ENCODE results near the gene TNNI3K. TPM values are rescaled to one million over a fixed set of nuclear protein-coding genes. Genes with fewer than 3 reads are reported as not detected.

The TNNI3K gene
- polyA plus RNA-seq, 1 of the 3 experiments (the other 2 are of a cell fraction) = 0.31 TPM

DNA sequence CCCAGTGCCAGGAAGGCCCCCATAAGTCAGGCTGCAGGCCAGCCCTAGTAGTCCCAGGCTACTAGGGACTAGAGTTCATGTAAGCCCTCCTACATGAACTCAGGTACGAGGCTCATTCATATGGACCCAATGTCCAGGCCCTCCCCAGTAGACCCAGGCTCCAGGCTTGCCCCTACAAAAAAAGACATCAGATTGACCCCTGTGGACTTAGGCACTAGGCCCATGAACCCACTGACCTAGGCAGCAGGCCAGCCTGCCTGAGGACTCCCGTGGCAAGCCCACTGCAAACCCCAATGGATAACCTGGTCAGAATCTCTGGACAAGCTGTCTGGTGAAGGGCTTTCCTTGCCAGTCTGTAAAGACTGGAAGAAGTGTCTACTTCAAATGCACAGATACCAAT is 51.2 kb downstream of the TNNI3K start:
- Histone ChIP-seq H3K4me2 (no peak overlapping the region), H2AFZ (ENCODE audit: low read depth) (no peak overlapping the region), H3K9ac (no peak overlapping the region), H3K27ac (ENCODE audit: low read depth in 2 of 2, low read length in 1 of 2) (no peak overlapping the region), H3F3A (replicated peaks; ENCODE audit: insufficient read depth) (no peaks in the 10 kb centered on the region), H3K9me2 (no peaks in the 10 kb centered on the region), H4K20me1 (ENCODE audit: insufficient read depth) (no peaks in the 10 kb centered on the region), H3K4me3 (ENCODE audit: low read depth in 2 of 2, low read length in 1 of 2) (no peak overlapping the region), H3K4me1 (ENCODE audit: control insufficient read depth in 1 of 2, insufficient read depth in 2 of 2, low read depth in 1 of 2, low read length in 1 of 2) (no peaks in the 10 kb centered on the region), H3K9me3 (no peaks in the 10 kb centered on the region), H3K27me3 (ENCODE audit: insufficient read depth) (no peaks in the 10 kb centered on the region), H3K79me2 (ENCODE audit: insufficient read depth) (no peaks in the 10 kb centered on the region), H3K36me3 (replicated peaks in 1 of 2; ENCODE audit: control insufficient read depth in 1 of 2, insufficient read depth in 2 of 2, low read length in 1 of 2) (no peaks in the 10 kb centered on the region)
- no peak for DNase-seq
- POLR2A ChIA-PET = no interaction called here
- CTCF ChIA-PET = interaction anchor here (0.6 kb wide), 1 partner anchor 227 kb away, joined by 3 read pairs; no protein-coding TSS in a partner anchor
- TF ChIP-seq TAF1 (IDR thresholded peaks at IDR 0.05; ENCODE audit: borderline replicate concordance, low read depth, low read length) (no peak), RXRA (IDR thresholded peaks at IDR 0.05; ENCODE audit: borderline replicate concordance, low read depth) (no peak), FOXM1 (IDR thresholded peaks at IDR 0.05; ENCODE audit: low read depth) (no peak), RFX5 (IDR thresholded peaks at IDR 0.05; ENCODE audit: low read length) (no peak), EP300 (IDR thresholded peaks at IDR 0.05; ENCODE audit: borderline replicate concordance in 1 of 2, low read depth in 1 of 2, low read length in 1 of 2) (no peak), CHD2 (IDR thresholded peaks at IDR 0.05; ENCODE audit: low read length, partially characterized antibody) (no peak), GABPA (IDR thresholded peaks at IDR 0.05; ENCODE audit: low read depth) (no peak), NFIC (IDR thresholded peaks at IDR 0.05; ENCODE audit: borderline replicate concordance) (no peak), MXI1 (IDR thresholded peaks at IDR 0.05; ENCODE audit: low read depth, low read length) (no peak), GATA2 (CRISPR knock-in tag; IDR thresholded peaks at IDR 0.05) (no peak), RAD21 (IDR thresholded peaks at IDR 0.05; ENCODE audit: low read length) (no peak)
- WGBS (ENCODE audit: low lambda C conversion rate) = 29% methylated on average over 2 of the region's 2 CpGs

DNA sequence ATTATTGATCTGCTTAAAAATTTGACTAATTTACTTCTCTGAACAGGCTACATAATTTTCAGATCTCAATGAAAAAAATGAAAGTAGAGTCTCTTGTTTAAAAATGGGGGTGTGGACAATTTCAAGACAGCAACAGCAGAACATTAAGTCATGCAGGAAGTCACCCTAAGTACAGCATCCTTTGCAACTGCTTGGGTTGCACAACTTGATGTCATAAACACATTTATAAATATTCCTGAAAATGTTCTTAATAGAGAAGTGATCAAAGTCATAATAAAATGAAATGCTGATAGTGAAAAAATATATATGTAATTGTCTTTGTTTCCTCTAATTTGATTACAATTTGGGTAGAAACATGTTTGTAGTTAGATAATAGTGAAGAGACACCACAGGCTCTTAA is 79.3 kb downstream of the TNNI3K start:
- H3K79me2 ChIP-seq (ENCODE audit: insufficient read depth) = no peaks in the 10 kb centered on the region
- ChIA-PET CTCF (interaction anchor here (1.0 kb wide), 1 partner anchor 24 kb away, joined by 3 read pairs; no protein-coding TSS in a partner anchor), POLR2A (no interaction called here)
- TF ChIP-seq NFIC (IDR thresholded peaks at IDR 0.05; ENCODE audit: borderline replicate concordance) = no peak
- TF ChIP-seq GABPA (IDR thresholded peaks at IDR 0.05; ENCODE audit: low read depth) = no peak
- TF ChIP-seq, protein P1, sequence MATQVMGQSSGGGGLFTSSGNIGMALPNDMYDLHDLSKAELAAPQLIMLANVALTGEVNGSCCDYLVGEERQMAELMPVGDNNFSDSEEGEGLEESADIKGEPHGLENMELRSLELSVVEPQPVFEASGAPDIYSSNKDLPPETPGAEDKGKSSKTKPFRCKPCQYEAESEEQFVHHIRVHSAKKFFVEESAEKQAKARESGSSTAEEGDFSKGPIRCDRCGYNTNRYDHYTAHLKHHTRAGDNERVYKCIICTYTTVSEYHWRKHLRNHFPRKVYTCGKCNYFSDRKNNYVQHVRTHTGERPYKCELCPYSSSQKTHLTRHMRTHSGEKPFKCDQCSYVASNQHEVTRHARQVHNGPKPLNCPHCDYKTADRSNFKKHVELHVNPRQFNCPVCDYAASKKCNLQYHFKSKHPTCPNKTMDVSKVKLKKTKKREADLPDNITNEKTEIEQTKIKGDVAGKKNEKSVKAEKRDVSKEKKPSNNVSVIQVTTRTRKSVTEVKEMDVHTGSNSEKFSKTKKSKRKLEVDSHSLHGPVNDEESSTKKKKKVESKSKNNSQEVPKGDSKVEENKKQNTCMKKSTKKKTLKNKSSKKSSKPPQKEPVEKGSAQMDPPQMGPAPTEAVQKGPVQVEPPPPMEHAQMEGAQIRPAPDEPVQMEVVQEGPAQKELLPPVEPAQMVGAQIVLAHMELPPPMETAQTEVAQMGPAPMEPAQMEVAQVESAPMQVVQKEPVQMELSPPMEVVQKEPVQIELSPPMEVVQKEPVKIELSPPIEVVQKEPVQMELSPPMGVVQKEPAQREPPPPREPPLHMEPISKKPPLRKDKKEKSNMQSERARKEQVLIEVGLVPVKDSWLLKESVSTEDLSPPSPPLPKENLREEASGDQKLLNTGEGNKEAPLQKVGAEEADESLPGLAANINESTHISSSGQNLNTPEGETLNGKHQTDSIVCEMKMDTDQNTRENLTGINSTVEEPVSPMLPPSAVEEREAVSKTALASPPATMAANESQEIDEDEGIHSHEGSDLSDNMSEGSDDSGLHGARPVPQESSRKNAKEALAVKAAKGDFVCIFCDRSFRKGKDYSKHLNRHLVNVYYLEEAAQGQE (IDR thresholded peaks at IDR 0.05; ENCODE audit: low read depth, low read length) = no peak
- TF ChIP-seq, protein P2, sequence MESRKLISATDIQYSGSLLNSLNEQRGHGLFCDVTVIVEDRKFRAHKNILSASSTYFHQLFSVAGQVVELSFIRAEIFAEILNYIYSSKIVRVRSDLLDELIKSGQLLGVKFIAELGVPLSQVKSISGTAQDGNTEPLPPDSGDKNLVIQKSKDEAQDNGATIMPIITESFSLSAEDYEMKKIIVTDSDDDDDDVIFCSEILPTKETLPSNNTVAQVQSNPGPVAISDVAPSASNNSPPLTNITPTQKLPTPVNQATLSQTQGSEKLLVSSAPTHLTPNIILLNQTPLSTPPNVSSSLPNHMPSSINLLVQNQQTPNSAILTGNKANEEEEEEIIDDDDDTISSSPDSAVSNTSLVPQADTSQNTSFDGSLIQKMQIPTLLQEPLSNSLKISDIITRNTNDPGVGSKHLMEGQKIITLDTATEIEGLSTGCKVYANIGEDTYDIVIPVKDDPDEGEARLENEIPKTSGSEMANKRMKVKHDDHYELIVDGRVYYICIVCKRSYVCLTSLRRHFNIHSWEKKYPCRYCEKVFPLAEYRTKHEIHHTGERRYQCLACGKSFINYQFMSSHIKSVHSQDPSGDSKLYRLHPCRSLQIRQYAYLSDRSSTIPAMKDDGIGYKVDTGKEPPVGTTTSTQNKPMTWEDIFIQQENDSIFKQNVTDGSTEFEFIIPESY (IDR thresholded peaks at IDR 0.05; ENCODE audit: borderline replicate concordance, low read depth) = no peak
- TF ChIP-seq RFX5 (IDR thresholded peaks at IDR 0.05; ENCODE audit: low read length) = no peak
- no peak for TF ChIP-seq ELF1 (IDR thresholded peaks at IDR 0.05)
- TF ChIP-seq, protein P3, sequence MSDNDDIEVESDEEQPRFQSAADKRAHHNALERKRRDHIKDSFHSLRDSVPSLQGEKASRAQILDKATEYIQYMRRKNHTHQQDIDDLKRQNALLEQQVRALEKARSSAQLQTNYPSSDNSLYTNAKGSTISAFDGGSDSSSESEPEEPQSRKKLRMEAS (IDR thresholded peaks at IDR 0.05; ENCODE audit: low read depth) = no peak
- TF ChIP-seq EZH2phosphoT487 (IDR thresholded peaks at IDR 0.05; ENCODE audit: borderline replicate concordance, low read depth) = no peak
- TF ChIP-seq, protein P4, sequence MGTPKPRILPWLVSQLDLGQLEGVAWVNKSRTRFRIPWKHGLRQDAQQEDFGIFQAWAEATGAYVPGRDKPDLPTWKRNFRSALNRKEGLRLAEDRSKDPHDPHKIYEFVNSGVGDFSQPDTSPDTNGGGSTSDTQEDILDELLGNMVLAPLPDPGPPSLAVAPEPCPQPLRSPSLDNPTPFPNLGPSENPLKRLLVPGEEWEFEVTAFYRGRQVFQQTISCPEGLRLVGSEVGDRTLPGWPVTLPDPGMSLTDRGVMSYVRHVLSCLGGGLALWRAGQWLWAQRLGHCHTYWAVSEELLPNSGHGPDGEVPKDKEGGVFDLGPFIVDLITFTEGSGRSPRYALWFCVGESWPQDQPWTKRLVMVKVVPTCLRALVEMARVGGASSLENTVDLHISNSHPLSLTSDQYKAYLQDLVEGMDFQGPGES (IDR thresholded peaks at IDR 0.05; ENCODE audit: low read depth, low read length) = no peak
- TF ChIP-seq TEAD4 (IDR thresholded peaks at IDR 0.05; ENCODE audit: borderline replicate concordance, insufficient read depth) = no peak
- TF ChIP-seq EP300 (IDR thresholded peaks at IDR 0.05; ENCODE audit: borderline replicate concordance in 1 of 2, low read depth in 1 of 2, low read length in 1 of 2) = no peak
- TF ChIP-seq SIN3A (IDR thresholded peaks at IDR 0.05; ENCODE audit: borderline replicate concordance, low read depth, low read length) = no peak
- no peak for TF ChIP-seq MXI1 (IDR thresholded peaks at IDR 0.05; ENCODE audit: low read depth, low read length)
- no peak for TF ChIP-seq MEF2A (IDR thresholded peaks at IDR 0.05; ENCODE audit: borderline replicate concordance, low read depth)
- TF ChIP-seq SMC3 (IDR thresholded peaks at IDR 0.05; ENCODE audit: low read depth, low read length) = no peak
- TF ChIP-seq TAF1 (IDR thresholded peaks at IDR 0.05; ENCODE audit: borderline replicate concordance, low read depth, low read length) = no peak
- H3K9me2 ChIP-seq = no peaks in the 10 kb centered on the region
- H2AFZ ChIP-seq (ENCODE audit: low read depth) = no peak overlapping the region
- no peaks in the 10 kb centered on the region for H3K27me3 ChIP-seq (ENCODE audit: insufficient read depth)
- H3K4me1 ChIP-seq (ENCODE audit: control insufficient read depth in 1 of 2, insufficient read depth in 2 of 2, low read depth in 1 of 2, low read length in 1 of 2) = no peaks in the 10 kb centered on the region
- no peaks in the 10 kb centered on the region for H3K9me3 ChIP-seq
- no peaks in the 10 kb centered on the region for H3K36me3 ChIP-seq (replicated peaks in 1 of 2; ENCODE audit: control insufficient read depth in 1 of 2, insufficient read depth in 2 of 2, low read length in 1 of 2)
- no peak for DNase-seq
- no peak overlapping the region for H3K27ac ChIP-seq (ENCODE audit: low read depth in 2 of 2, low read length in 1 of 2)
- H3F3A ChIP-seq (replicated peaks; ENCODE audit: insufficient read depth) = no peaks in the 10 kb centered on the region
- no peaks in the 10 kb centered on the region for H4K20me1 ChIP-seq (ENCODE audit: insufficient read depth)
- no peak overlapping the region for H3K9ac ChIP-seq
- H3K4me2 ChIP-seq = no peak overlapping the region
- H3K4me3 ChIP-seq (ENCODE audit: low read depth in 2 of 2, low read length in 1 of 2) = no peak overlapping the region

Data from SK-N-SH (cell line).